Measurements from ENCODE around the gene TOM1L2.

TOM1L2 gene

DNA sequence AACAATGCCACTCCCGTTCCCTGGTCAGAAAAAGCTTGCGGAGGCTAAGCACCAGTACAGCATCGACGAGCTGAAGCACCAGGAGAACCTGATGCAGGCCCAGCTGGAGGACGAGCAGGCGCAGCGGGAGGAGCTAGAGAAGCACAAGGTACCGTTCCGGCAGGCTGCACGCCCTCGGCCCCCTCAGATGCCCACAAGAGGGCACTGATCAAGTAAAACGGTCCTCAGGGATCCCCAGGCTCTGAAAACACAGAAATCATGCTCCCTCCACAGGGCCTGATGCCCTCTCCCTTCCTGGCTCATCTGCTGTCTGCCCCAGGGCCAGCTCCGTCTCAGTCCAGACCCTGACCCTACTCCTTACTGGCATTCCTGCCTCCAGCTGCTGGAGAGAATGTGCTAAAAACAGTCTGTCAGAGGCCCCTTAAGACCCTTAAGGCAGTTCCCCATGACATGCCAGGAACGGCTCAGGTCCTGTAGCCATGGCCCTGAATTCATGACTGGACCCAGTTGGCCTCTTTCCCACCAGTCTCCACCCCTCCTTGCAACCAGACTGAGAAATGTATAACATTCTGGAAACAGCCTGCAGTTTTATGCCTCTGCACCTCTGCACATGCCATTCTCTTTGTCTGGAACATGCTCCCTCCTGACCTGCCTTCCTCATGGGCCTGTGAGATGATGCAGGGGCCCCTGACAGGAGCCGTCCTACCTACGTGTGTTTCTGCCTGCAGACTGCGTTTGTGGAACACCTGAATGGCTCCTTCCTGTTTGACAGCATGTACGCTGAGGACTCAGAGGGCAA lies 22.3 kb upstream of the TOM1L2 start:
- DNase-seq (ENCODE audit: low spot score) = no peak

DNA sequence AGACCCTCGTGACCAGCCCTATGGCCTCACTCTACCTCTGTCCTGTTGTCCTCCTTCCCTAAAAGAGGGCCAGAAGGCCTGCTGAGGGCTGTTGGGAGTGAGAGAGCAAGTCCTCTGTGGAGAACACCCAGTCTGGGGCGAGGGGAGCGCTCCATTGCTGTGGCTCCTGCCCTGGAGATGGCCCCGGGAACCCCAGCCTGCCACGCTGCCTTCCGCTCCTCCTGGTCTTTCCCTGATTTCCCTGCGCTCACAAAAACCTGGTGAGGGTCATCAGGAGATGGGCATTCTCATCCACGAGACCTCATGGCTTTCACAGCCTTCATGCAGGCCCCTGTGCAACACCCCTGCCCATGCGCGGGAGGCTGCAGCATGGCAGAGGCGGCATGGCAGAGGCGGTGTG lies 21.7 kb upstream of the TOM1L2 start:
- no peak for DNase-seq (ENCODE audit: low spot score)

DNA sequence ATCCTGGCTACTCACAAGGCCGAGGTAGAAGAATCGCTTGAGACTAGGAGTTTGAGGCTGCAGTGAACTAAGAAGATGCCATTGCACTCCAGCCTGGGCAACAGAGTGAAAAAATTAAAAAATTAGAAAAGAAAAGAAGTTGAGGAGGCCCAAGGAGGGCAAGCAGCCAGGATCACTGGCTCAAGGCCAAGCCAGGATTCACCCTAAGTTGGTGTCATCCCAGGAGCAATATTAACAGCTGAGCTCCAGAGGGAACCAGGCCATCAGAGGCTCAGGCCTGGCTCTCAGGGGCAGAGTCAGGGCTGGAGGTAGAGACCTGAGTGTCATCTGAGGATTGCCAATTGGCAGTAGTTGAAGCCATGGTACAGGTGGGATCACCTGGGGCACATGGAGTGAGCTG lies 21.2 kb upstream of the TOM1L2 start:
- DNase-seq (ENCODE audit: low spot score) = no peak

DNA sequence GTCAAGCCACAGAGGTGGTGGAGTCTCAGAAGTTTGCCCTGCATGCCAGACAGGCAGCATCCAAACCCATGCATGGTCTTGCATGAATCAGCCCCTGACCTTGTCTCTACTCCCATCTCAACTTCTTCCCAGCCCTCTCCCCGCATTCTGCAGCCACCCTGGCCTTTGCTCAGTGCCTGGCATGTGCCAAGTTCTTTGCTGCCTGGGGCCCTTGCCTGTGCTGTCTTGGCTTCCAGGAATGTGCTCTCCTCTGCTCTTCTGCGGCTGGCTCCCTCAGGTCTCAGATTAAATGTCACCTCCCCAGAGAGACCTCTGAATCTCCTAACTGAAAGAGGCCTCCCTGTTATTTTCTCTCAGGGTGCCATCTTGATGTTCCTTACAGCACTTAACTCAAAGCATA lies 18.1 kb upstream of the TOM1L2 start:
- DNase-seq (ENCODE audit: low spot score) = peak; percentile 32

DNA sequence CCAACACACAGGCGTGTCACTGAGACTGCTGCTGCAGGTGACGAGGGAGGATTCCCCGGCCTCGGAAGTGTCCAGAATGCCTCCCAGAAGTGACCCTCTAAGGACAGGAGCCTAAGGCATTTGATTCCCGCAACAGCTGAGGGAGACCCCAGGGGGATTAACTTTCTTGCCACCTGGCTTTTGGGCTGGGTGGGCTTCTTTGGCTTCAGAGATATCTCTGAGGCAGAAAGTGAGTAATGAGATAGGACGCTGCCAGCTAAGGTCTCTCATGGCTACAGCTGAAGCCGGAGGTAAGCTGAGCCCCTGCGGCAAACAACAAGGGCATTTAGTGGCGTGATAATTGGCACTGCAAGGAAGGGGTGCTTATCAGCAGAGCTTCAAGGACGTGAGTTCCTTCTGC lies 17.4 kb upstream of the TOM1L2 start:
- no peak for DNase-seq (ENCODE audit: low spot score)

DNA sequence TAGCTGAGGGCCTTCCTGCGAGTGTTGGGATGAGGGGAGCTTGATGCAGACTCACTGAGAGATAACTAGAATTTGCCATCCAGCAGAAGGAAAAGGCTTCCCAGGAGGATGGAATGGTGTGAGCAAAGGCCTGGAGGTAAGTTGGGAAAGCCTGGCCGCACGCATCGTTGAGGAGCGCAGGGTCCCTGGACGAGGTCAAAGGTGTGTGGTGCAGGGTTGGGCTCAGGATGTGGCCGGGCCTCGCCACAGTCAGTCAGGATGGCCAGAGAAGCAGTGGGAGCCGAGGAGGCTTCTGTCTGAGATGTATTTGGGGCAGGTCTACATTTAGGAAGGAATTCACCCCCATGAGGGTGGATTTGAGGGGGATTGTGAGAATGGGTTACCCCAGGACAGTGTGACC lies 16.9 kb upstream of the TOM1L2 start:
- DNase-seq (ENCODE audit: low spot score) = no peak

DNA sequence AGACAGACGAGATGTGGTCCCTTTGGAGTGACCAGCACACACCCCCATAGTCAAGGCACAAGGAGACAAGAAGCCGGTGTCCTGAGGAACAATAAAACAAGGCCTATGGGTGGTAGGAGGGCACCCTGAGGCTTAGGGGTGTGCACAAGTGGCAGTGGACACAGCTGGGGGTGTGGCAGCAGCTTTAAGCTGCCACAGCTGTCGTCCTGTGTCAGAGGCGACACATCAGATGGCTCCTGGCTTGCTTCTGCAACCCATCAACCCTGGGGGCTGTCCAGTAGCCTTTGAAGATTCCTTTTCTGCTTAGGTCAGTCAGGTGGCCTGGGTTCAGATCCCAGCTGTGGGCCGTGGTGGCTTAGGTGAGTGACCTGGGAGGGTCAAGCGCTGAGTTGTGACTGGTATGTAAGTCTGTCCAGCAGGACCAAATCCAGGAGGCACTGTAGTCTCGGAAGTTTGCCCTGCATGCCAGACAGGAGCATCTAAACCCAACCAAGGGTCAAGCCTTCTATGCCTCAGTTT lies 16.3 kb upstream of the TOM1L2 start:
- DNase-seq (ENCODE audit: low spot score) = no peak

DNA sequence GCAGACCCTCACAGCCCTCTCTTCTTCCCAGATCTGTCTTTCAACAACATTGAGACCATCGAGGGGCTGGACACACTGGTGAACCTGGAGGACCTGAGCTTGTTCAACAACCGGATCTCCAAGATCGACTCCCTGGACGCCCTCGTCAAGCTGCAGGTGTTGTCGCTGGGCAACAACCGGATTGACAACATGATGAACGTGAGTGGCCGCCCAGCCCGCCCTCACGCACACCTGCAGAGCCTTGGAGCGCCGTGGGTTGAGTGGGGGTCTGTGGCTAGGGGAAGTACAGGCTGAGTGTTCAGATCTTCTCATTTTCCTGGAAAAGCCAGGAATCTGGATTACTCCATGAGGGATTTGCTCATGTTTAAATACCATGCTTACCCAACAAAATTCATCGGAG lies 15.7 kb upstream of the TOM1L2 start:
- DNase-seq (ENCODE audit: low spot score) = no peak

DNA sequence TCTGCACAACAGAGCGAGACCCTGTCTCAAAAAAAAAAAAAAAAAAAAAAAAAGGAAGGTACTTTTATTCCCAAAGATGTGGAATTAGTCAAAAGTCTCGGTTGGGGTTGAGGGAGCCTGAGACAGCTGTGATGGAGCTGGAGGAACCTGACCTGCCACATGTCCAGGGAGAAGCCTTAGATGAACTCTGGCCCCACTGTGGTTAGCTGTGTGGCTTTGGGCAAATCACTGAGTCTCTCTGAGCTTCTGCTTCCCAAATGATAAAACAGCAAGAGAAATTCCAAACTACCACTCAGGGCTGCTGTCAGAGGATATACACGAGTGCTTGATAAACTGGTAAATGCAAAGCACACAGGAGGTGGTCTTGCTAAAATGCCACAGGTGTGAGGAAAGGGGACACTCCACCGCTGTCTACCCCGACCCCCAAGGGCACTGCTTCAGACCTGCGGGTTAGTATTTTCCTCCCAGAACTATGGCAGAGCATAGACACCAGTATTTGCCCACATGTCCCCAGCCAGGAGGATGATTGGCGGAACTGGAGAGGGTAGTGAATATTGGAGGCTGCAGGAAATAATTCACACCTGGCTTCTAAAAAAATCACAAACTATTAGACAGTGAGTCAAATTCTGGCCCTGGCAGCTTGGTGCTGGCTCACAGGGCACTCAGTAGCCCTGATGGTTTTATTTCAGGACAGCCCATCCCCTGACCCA lies 15.1 kb upstream of the TOM1L2 start:
- DNase-seq (ENCODE audit: low spot score) = no peak

DNA sequence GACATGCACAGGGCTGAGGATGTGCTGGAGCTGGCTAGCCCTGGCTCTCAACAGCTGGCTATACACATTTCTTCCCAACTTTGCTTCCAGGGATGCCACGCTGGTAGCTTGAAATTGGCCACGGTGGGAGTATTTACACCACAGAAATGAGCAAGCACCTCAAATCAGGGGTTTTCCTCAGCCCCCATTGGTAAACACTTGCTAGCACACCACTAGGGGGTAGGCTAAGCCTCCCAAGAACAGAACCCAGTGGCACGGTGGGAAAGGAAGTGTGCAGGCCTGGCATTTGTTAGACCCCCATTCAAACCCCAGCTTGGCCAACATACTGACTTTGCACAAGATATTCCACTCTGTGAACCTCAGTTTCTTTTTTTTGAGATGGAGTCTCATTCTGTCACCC lies 13.4 kb upstream of the TOM1L2 start:
- DNase-seq (ENCODE audit: low spot score) = no peak

DNA sequence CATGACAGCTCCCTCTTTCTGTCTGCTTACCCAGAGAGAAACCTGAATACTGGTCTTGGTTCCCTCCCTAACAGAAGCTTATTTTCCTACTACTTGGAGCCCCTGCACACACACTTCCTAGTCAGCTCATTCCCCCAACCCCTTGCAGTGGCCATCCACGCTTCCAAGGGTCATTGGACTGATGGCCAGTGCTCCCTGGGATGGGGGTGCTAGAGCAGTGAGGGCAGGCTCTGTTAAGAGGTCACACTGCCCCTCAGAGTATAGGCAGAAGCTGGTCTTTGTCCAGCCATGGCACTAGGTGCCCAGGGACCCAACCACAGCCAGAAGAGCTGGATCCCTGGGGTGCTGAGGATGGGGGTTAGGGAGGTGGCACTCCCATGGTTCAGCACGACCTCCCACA lies 13.0 kb upstream of the TOM1L2 start:
- no peak for DNase-seq (ENCODE audit: low spot score)

DNA sequence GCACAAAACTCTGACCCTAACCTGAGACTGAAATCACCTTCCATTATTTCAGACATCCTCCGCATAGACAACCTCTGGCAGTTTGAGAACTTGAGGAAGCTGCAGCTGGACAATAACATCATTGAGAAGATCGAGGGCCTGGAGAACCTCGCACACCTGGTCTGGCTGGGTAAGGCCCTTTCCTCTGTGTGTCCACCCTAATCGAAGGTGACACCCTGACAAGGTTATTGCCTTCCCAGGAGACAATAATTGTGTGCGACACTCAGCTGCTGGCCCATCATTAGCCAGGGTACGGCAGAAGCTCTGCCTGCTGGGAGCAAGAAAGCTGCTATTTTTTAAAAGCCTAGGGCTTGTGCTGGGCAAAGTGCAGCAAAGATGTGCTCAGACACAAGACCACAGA lies 11.6 kb upstream of the TOM1L2 start:
- DNase-seq (ENCODE audit: low spot score) = no peak

DNA sequence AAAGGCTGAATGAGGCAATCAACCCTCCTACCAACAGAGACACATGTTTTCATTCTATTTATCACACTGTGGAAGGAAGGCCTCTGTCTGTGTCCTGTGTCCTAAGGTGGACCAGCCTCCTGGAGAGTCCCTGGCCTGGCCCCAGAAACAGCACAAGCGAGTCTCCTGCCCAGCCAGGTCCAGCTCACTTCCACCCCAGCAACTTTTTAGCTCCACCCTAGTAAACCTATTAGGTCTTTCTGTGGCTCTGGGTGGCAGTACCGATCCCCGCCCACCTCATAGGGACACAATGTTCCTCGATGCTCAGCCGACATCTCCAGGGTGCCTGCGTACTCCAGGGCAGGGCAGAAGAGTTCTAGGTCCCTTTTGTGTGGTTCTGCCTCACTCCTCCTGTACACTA lies 11.2 kb upstream of the TOM1L2 start:
- DNase-seq (ENCODE audit: low spot score) = no peak

DNA sequence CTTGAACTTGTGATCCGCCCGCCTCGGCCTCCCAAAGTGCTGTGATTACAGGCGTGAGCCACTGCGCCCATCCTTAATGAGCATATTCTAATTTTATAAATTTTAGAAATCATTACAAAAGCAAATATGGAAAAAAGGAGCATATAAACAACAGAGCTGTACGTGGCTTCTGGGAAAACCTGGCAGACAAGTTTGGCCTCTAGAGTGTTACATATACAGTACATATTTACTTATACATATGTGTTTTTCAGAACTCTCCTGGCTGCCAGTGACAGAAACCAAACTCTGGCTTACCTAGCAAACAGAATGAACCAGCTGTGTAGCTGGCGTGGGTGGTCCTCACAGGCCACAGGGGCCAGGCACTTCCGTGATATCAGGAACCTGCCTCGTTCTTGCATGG lies 10.6 kb upstream of the TOM1L2 start:
- no peak for DNase-seq (ENCODE audit: low spot score)

DNA sequence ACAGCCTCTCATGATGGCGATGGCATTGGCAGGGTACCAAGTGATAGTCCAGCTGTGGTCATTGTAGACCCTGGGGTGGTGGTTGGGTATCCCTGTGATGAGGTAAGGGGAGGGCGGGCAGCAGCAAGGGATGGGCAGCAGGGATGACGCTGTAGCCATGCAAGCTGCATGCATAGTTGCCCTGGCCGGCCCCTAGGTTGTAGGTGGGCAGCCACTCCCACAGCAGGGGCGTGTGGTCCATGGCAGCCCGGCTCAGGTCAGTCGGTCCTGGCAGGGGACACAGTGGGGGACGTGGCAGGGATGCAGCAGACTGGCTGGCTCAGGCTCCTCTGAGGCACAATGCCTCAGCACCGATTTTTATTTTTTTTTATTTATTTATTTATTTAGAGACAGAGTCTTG lies 9.1 kb upstream of the TOM1L2 start:
- DNase-seq (ENCODE audit: low spot score) = no peak

DNA sequence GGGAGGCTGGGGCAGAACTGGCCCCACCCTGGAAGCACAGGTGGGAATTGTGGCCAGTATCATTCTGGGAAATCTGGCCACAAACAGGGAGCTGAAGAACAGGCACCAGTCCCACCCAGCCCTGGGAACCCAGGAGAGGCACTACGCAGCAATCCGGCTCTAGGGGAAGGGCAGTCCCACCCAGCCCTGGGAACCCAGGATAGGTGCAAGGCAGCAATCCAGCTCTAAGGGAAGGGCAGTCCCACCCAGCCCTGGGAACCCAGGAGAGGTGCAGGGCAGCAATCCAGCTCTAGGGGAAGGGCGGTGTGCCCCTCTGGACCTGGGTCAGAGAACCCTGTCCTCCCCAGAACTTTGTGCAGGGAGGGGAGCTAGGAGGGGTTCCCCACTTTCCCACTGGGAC lies 7.6 kb upstream of the TOM1L2 start:
- DNase-seq (ENCODE audit: low spot score) = no peak

DNA sequence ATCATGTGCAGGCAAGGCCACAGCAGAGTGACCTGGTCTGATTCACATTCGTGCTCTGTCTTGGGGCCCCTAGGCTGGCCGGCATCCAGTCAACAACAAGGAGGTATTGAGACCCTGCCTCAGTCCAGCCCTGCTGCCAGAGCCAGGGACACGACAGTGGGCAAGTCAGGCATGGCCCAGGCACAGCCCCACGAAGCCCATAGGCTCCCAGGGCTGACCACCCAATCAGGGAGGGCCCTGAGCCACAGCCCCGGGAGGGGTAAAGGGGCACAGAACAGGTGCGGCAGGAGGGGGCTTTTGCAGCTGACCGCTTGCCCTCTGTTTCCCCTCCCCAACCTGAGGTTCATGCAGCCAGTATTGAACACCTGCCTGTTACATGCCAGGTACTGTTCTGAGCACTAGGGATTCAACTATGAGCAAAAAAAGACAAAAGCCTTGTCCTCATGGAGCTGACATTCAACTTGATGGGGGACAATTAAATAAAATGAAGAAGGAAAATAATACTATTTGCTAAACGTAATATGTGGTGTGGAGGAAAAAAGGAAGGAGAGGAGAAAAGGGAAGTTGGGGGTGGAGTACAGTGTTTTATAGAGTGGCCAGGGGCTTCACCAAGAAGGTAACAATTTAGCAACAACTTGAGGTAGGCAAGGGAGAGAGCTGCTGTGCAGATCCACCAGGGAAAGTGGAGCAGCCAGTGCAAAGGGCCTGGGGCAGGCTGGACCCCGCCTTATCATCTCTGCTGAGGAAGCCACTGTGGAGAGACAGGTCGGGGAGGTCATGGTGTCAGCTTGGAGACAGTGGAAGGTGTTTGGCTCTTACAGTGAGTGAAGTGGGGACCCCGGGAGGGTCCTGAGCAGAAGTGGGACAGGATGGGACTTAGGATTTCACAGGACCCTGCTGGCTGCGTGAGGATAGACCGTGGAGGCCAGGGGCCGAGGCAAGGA lies 6.6 kb upstream of the TOM1L2 start:
- DNase-seq (ENCODE audit: low spot score) = no peak

DNA sequence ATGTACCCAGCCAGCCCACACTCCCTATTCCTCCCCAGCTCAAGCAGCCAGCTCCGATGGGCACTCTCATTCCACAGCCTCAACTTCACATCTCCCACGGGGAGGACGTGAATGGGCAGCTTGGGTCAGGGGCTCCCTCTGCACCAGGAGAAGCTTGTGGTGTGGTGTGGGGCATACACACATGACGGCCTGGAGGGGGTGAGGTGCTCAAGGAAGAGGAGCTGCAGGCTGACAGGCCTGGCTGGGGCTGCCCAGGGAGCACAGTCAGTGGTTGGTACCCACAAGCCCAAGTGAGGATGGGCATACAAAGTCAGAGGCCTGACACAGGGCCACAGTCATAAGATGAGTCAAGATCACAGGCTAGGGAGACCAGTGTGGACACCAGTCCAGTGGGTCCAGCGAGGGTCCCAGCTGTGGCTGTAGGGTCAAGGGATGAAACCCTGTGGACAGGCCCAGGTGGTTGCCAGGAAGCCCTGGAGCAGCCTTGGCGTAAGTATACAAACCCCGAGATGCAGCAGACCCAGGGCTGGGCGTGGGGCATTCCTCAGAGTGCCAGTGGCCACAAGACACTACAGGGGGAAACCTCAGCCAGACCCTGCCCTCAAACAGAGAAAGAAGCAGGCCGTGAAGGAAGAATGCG lies 4.9 kb upstream of the TOM1L2 start:
- DNase-seq (ENCODE audit: low spot score) = no peak

DNA sequence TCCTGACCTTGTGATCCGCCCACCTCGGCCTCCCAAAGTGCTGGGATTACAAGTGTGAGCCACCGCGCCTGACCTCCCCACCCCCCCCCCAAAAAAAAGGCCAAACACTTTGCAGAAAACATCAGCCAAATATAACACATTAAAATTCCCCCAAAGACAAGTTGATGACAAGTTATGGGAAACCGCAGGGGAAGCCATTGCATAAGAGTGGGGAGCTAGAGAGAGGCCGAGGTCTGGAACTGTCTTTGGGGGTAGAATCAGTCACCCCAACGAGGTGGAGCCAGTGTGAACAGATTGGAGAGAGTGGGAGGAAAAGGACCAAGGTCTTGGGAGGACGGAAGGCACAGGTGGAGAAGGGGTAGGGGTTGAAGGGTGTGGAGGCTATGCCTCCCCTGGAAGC lies 3.2 kb upstream of the TOM1L2 start:
- DNase-seq (ENCODE audit: low spot score) = no peak

DNA sequence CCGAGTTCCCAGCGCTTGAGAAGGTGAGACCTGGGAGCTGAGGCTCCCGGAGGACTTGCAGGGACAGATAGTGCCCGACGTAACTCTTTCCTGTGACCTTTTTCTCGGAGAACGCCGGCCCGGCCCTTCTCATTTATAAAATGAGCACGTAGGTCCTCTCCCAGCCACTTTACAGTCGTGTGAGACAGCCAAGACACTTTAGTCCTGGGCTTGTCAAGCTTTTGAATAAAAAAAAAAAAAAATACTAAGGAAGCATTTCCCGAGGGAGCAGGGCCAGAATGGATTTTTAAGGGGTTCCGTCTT lies 703 bp upstream of the TOM1L2 start:
- no peak for DNase-seq (ENCODE audit: low spot score)

DNA sequence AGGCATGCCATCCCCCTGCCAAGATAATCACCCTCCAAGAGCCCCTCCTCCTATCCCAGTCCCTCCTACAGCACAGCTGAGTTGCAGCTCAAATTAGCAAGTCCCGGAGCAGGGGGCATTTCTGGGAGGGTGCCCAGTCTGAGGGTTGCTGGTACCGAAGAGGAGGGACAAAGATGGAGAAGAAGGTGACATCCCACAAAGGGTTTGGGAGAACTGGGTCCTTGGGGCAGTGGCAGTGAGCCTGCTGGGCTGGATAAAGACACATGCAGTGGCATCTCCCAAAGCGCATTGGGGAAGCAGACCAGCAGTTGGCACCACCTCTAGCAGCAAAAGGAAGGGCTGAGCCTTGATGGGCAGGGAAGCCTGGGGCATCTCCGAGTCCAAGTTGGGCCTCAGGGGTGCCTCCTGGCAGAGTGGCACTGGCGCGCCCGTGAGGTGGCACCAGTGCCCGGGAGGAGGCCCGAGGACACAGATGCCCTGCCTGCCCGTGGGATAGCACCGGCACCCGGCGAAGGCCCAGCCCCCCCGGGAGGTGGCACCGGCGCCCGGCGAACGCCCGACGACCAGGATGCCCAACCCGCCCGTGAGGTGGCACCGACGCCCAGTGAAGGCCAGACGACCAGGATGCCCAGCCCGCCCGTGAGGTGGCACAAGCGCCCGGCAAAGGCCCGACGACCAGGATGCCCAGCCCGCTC lies 622 bp downstream of the TOM1L2 start:
- DNase-seq (ENCODE audit: low spot score) = no peak

Measured in kidney tubule cell (primary cell).